Fibroblast of the aortic adventitia (primary cell): Measurements from ENCODE around the gene LRSAM1. TPM values are rescaled to one million over a fixed set of nuclear protein-coding genes. Genes with fewer than 3 reads are reported as not detected.
"Not testable (repeated sequence)": the region's sequence is repeated elsewhere in the genome, so short reads cannot be mapped to it uniquely, and the experiment has no call there.

Experiments
- DNase-seq: peaks from one replicate; pipeline ENCODE4 v3.0.0-alpha.2; 2010; ENCODE audit warnings: low read depth
- H3K4me3 ChIP-seq: 2 replicates; pipeline ENCODE4 v1.5.1; 2011; ENCODE audit warnings: low read depth, mild to moderate bottlenecking, control low read depth, low read length, moderate library complexity
- CTCF ChIP-seq: IDR thresholded peaks from 2 replicates; pipeline ENCODE4 v1.5.1; 2011; ENCODE audit warnings: mild to moderate bottlenecking, low read length, control low read depth, inconsistent platforms; ENCODE audit not compliant: insufficient read depth
- total RNA-seq: library from RNA; depleted of rRNA; stranded (reverse); fragments of >200 nt; gene quantifications from 2 replicates; pipeline ENCODE4 v1.2.3, GENCODE V29; 2012; ENCODE audit warnings: low replicate concordance

The LRSAM1 gene
- total RNA-seq, 1 donor = 15.3 TPM

GRCh38 chr9:127452691-127453090 is 1.4 kb downstream of the LRSAM1 start:
- H3K4me3 ChIP-seq = peak overlapping the region; percentile 89
- TF ChIP-seq CTCF = no peak
- peak; percentile 82 for DNase-seq

- no peak for TF ChIP-seq CTCF
- H3K4me3 ChIP-seq = no peak overlapping the region
- DNase-seq = peak; percentile 13
These were observed 4.1 kb downstream of the LRSAM1 start for GRCh38 chr9:127455324-127455992.

- TF ChIP-seq CTCF = no peak
- no peak for DNase-seq
- no peak overlapping the region for H3K4me3 ChIP-seq
These were observed 6.0 kb downstream of the LRSAM1 start for GRCh38 chr9:127457191-127457878.

GRCh38 chr9:127458921-127459320 is 7.6 kb downstream of the LRSAM1 start:
- no peak for DNase-seq
- H3K4me3 ChIP-seq = no peak overlapping the region
- TF ChIP-seq CTCF = no peak

- no peak for TF ChIP-seq CTCF
- no peak for DNase-seq
- H3K4me3 ChIP-seq = no peak overlapping the region
These were observed 12.1 kb downstream of the LRSAM1 start for GRCh38 chr9:127463382-127463781.

- DNase-seq = peak; percentile 45
- TF ChIP-seq CTCF = no peak
- no peak overlapping the region for H3K4me3 ChIP-seq
These were observed 12.6 kb downstream of the LRSAM1 start for GRCh38 chr9:127463911-127464310.

GRCh38 chr9:127466407-127466917 is 15.2 kb downstream of the LRSAM1 start:
- not testable (repeated sequence) for H3K4me3 ChIP-seq, DNase-seq
